ENCODE results near the gene IL4I1. TPM values are rescaled to one million over a fixed set of nuclear protein-coding genes. Genes with fewer than 3 reads are reported as not detected.
A peak's percentile ranks its signal among the peaks of the same experiment; 100 is the strongest.

IL4I1 gene
- total and polyA plus RNA-seq, 2 experiments from 2014 or later: 0.66 TPM; not detected in 1

DNA sequence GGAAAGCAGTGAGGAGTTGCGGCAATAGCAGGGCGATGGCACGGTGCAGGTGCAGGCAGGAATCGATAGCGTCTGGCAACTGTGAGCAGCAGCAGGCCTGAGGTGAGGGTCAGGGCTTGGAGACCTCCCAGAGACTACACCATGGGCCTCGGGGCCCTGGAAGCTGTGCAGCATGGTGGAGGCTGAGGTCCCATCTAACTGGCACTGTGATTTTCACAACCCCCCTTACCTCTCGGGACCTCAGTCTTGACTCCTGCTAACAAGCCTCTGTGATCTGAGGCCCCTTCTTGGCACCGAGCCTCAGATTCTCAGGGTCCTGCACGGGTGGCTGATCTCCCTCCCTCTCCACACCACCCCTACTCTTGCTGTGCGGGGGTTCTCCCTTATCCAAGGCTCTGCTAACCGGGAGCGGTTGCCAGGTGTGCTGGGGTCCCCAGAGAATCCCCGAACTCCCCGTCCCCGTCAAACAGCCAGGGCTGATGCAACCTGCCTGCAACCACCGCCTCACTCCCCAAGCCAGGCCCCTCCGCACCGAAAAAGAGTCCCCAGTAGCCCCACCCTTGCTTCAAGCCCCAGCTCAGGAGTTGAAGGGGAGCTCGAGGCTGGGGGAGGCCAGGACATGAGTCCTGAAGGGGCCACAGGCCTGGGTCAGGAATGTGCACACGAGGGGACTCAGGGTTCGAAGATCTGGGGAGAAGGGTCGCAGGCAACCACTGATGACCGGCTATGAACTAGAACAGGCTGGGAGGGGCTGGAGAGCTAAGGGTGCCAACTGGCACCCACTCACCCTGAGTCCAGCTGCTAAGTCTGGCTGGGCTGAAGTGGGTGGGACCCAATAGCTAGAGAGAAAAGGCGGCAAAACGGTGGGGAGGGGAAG is 27.6 kb upstream of the IL4I1 start:
- Histone ChIP-seq H2AFZ (no peak overlapping the region), H3K9me2 (ENCODE audit: insufficient read depth) (no peaks in the 10 kb centered on the region), H3K4me1 (ENCODE audit: insufficient read depth) (peaks cover 19% of the 10 kb centered on the region), H3F3A (ENCODE audit: insufficient read depth) (peaks cover 16% of the 10 kb centered on the region), H3K27ac (no peak overlapping the region), H3K4me3 (no peak overlapping the region), H3K79me2 (ENCODE audit: insufficient read depth) (peaks cover 99% of the 10 kb centered on the region), H4K20me1 (ENCODE audit: insufficient read depth) (no peaks in the 10 kb centered on the region), H3K4me2 (ENCODE audit: unreplicated experiment) (no peak overlapping the region), H3K27me3 (replicated peaks; ENCODE audit: insufficient read depth) (no peaks in the 10 kb centered on the region), H3K36me3 (ENCODE audit: low read depth) (peaks cover 7% of the 10 kb centered on the region; the same call in 1 of the 2 replicates), H3K9me3 (ENCODE audit: low read depth) (no peaks in the 10 kb centered on the region), H3K9ac (no peak overlapping the region)
- DNase-seq: no peak
- in situ Hi-C loops (cut with MboI): no loop called here
- 64% methylated on average over 25 of the region's 25 CpGs for WGBS, 2 experiments (ENCODE audit: low coverage in 1 of 2, low lambda C conversion rate in 2 of 2, missing lambda C conversion rate in 2 of 2)
- no peak for TF ChIP-seq EZH2phosphoT487 (IDR thresholded peaks at IDR 0.05; ENCODE audit: insufficient read depth, low read depth)
- TF ChIP-seq EZH2 (IDR thresholded peaks at IDR 0.05; ENCODE audit: insufficient read depth, poor library complexity, severe bottlenecking): no peak

DNA sequence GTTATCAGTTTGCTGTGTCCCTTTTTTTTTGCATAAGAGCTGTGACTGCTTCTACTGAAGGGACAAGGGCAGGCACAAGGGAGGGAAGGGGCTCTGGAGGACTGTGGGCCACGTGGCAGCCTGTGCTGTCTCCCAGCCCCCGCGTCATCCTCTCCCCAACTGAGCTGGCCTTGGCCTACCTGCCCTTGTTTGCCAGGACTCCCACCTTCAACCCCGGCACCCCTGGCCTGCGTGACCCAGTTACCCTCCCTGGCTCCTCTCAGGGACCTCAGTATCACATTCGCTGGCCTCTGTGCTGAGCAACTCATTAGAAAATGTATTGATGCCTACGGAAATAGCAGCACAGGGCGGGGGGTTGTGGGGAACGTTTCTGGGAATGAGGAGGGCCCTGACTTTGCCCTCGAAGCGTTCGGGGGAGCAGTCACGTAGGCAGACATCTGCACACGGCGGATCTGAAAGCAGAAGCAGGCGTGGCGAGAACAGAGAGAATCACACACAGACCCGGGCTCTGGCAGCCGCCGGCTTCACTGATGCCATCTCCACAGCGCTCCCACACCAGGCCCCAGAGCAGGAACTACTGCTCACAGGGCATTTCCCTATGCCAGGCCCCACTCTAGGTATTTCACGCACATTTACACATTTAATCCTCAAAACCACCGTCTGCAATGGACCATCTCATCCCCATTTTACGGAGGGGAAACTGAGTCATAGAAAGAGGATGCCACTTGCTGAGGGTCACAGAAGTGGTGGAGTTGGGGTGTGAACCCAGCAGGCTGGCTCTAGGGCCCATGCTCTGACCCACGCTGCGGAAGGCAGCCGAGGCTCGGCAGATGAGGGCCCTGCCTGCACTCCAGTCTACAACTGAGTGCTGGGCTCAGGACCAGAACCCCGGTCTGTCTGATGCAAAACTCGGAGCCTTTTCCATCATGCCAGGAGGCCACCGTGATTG is 26.6 kb upstream of the IL4I1 start:
- Histone ChIP-seq H4K20me1 (ENCODE audit: insufficient read depth) (no peaks in the 10 kb centered on the region), H3K9ac (no peak overlapping the region), H3K27ac (no peak overlapping the region), H3K4me2 (ENCODE audit: unreplicated experiment) (no peak overlapping the region), H3K36me3 (ENCODE audit: low read depth) (peaks cover 7% of the 10 kb centered on the region; the same call in 1 of the 2 replicates), H3K9me2 (ENCODE audit: insufficient read depth) (no peaks in the 10 kb centered on the region), H3K4me1 (ENCODE audit: insufficient read depth) (peaks cover 19% of the 10 kb centered on the region), H3K79me2 (ENCODE audit: insufficient read depth) (peaks cover 97% of the 10 kb centered on the region), H3K27me3 (replicated peaks; ENCODE audit: insufficient read depth) (no peaks in the 10 kb centered on the region), H3F3A (ENCODE audit: insufficient read depth) (peaks cover 11% of the 10 kb centered on the region), H2AFZ (no peak overlapping the region), H3K9me3 (ENCODE audit: low read depth) (no peaks in the 10 kb centered on the region), H3K4me3 (no peak overlapping the region)
- TF ChIP-seq EZH2phosphoT487 (IDR thresholded peaks at IDR 0.05; ENCODE audit: insufficient read depth, low read depth) (no peak), EZH2 (IDR thresholded peaks at IDR 0.05; ENCODE audit: insufficient read depth, poor library complexity, severe bottlenecking) (no peak)
- WGBS, 2 experiments (ENCODE audit: low coverage in 1 of 2, low lambda C conversion rate in 2 of 2, missing lambda C conversion rate in 2 of 2): 80 to 87% methylated on average over 31 of the region's 31 CpGs
- no peak for DNase-seq
- in situ Hi-C loops (cut with MboI): no loop called here

DNA sequence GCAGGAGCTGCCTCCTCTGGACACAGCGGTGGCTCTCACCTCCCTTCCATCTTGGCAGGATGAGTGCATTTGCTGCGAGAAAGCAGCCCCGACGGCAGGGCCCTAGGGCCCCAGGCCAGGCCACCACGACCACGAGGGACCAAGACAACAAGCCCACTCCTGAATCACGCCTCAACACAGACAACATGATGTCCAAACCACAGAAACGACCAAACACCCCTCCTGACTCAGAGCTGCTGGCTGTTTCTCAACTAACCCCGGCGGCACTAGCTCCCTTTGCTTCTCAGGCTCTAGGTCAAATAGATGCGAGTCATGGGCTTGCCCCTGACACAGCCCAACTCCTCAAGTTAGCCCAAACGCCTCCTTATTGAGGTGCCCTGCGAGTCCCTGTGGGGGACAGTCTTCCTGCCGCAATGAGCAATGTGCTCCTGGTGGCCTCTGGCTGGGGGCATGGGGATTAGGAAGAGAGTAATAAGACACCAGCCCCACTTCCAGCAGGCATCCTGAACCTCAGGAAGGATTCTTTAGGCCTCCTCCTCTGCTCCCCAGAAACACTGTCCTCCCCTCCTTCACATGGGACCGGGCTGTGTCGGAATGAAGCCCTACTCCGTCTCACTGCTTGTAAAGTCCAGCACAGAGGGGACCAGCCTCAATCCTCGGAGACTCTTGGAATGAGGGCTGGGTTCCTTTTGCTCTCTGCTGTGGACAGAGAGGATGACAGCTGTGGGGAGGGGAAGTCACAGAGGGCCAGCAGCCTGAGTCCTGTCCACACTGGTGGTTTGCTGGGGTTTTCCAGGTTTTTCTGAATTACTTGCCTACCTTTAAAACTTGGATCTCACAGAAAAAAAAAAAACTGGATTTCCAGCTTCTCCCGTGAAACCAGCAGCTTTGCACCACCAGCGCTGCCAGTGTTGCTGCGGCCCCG is 25.4 kb upstream of the IL4I1 start:
- Histone ChIP-seq H3K79me2 (ENCODE audit: insufficient read depth) (peaks cover 97% of the 10 kb centered on the region), H3K9me2 (ENCODE audit: insufficient read depth) (no peaks in the 10 kb centered on the region), H3K27me3 (replicated peaks; ENCODE audit: insufficient read depth) (no peaks in the 10 kb centered on the region), H3K4me2 (ENCODE audit: unreplicated experiment) (peak overlapping the region; percentile 72), H3K9ac (peak overlapping the region; percentile 56), H3K27ac (peak overlapping the region; percentile 72), H4K20me1 (ENCODE audit: insufficient read depth) (no peaks in the 10 kb centered on the region), H3K36me3 (ENCODE audit: low read depth) (peaks cover 7% of the 10 kb centered on the region; the same call in 1 of the 2 replicates), H3K4me3 (no peak overlapping the region), H2AFZ (no peak overlapping the region), H3F3A (ENCODE audit: insufficient read depth) (peaks cover 4% of the 10 kb centered on the region; the same call in 1 of the 2 replicates), H3K9me3 (ENCODE audit: low read depth) (no peaks in the 10 kb centered on the region), H3K4me1 (ENCODE audit: insufficient read depth) (peaks cover 12% of the 10 kb centered on the region)
- peak; percentile 86 for DNase-seq
- TF ChIP-seq EZH2phosphoT487 (IDR thresholded peaks at IDR 0.05; ENCODE audit: insufficient read depth, low read depth) (no peak), EZH2 (IDR thresholded peaks at IDR 0.05; ENCODE audit: insufficient read depth, poor library complexity, severe bottlenecking) (no peak)
- in situ Hi-C loops (cut with MboI): no loop called here
- 54% methylated on average over 22 of the region's 22 CpGs for WGBS, 2 experiments (ENCODE audit: low coverage in 1 of 2, low lambda C conversion rate in 2 of 2, missing lambda C conversion rate in 2 of 2)
